Measurements from ENCODE around the gene CD55. TPM values are rescaled to one million over a fixed set of nuclear protein-coding genes. Genes with fewer than 3 reads are reported as not detected.

Gene CD55
- total RNA-seq, 1 experiment from 2014 or later: 17.2 TPM

- POLR2A ChIA-PET: interaction anchor here (1.9 kb wide), 1 partner anchor 8 kb away, joined by 4 read pairs; the partner anchor contains the start of gene CD55
- no peak overlapping the region for H3K4me3 Mint-ChIP-seq
- CTCF ChIA-PET: no interaction called here
These were observed 7.5 kb downstream of the CD55 start for GRCh38 chr1:207328908-207329440.

GRCh38 chr1:207329469-207329868 lies 8.0 kb downstream of the CD55 start:
- H3K4me3 Mint-ChIP-seq: no peak overlapping the region
- ATAC-seq: no peak
- TF ChIP-seq MYBL2 (CRISPR knock-in tag; IDR thresholded peaks at IDR 0.05) (no peak), ZNF121 (CRISPR knock-in tag; IDR thresholded peaks at IDR 0.05) (peak; percentile 13; the same call in 1 of the 2 replicates)
- ChIA-PET POLR2A (interaction anchor here (1.9 kb wide), 1 partner anchor 8 kb away, joined by 4 read pairs; the partner anchor contains the start of gene CD55), CTCF (no interaction called here)
- no peak overlapping the region for H3K27ac Mint-ChIP-seq
- H3K9me3 Mint-ChIP-seq: peaks cover 4% of the 10 kb centered on the region; the same call in 1 of the 2 replicates
- no peaks in the 10 kb centered on the region for H3K27me3 Mint-ChIP-seq (ENCODE audit: low read depth)
- DNase-seq (ENCODE audit: low spot score): no peak
- no peaks in the 10 kb centered on the region for H3K4me1 Mint-ChIP-seq
- peaks cover 30% of the 10 kb centered on the region for H3K36me3 Mint-ChIP-seq

More at GRCh38 chr1:207328908-207329440, 7.5 kb downstream of the CD55 start:
- Mint-ChIP-seq H3K4me1 (no peaks in the 10 kb centered on the region), H3K36me3 (peaks cover 29% of the 10 kb centered on the region), H3K27ac (no peak overlapping the region), H3K9me3 (peaks cover 4% of the 10 kb centered on the region; the same call in 1 of the 2 replicates), H3K27me3 (ENCODE audit: low read depth) (no peaks in the 10 kb centered on the region)
- DNase-seq (ENCODE audit: low spot score) (no peak), ATAC-seq (no peak)
- TF ChIP-seq CTCF (IDR thresholded peaks at IDR 0.05): no peak
- TF ChIP-seq GABPB1 (CRISPR knock-in tag; IDR thresholded peaks at IDR 0.05): no peak
- no peak for TF ChIP-seq ZNF423 (CRISPR knock-in tag; IDR thresholded peaks at IDR 0.05)
- no peak for TF ChIP-seq PRRX2 (CRISPR knock-in tag; IDR thresholded peaks at IDR 0.05)
- TF ChIP-seq, protein P1, sequence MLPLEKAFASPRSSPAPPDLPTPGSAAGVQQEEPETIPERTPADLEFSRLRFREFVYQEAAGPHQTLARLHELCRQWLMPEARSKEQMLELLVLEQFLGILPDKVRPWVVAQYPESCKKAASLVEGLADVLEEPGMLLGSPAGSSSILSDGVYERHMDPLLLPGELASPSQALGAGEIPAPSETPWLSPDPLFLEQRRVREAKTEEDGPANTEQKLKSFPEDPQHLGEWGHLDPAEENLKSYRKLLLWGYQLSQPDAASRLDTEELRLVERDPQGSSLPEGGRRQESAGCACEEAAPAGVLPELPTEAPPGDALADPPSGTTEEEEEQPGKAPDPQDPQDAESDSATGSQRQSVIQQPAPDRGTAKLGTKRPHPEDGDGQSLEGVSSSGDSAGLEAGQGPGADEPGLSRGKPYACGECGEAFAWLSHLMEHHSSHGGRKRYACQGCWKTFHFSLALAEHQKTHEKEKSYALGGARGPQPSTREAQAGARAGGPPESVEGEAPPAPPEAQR (CRISPR knock-in tag; IDR thresholded peaks at IDR 0.05): no peak
- no peak for TF ChIP-seq ZBTB21 (CRISPR knock-in tag; IDR thresholded peaks at IDR 0.05; ENCODE audit: borderline replicate concordance)
- no peak for TF ChIP-seq ZNF396 (CRISPR knock-in tag; IDR thresholded peaks at IDR 0.05; ENCODE audit: borderline replicate concordance)
- TF ChIP-seq ELF4 (CRISPR knock-in tag; IDR thresholded peaks at IDR 0.05; ENCODE audit: low read depth): no peak
- no peak for TF ChIP-seq SMAD3 (CRISPR knock-in tag; IDR thresholded peaks at IDR 0.05; ENCODE audit: borderline replicate concordance)
- no peak for TF ChIP-seq ATF2 (CRISPR knock-in tag; IDR thresholded peaks at IDR 0.05; ENCODE audit: borderline replicate concordance, low read depth)
- no peak for TF ChIP-seq MAX (CRISPR knock-in tag; IDR thresholded peaks at IDR 0.05)
- no peak for TF ChIP-seq JAZF1 (CRISPR knock-in tag; IDR thresholded peaks at IDR 0.05)
- TF ChIP-seq CBFB (CRISPR knock-in tag; IDR thresholded peaks at IDR 0.05; ENCODE audit: low read depth): no peak
- no peak for TF ChIP-seq ZNF232 (CRISPR knock-in tag; IDR thresholded peaks at IDR 0.05)
- TF ChIP-seq ZNF416 (CRISPR knock-in tag; IDR thresholded peaks at IDR 0.05): no peak
- TF ChIP-seq JUN (CRISPR knock-in tag; IDR thresholded peaks at IDR 0.05): no peak
- TF ChIP-seq HMGXB4 (CRISPR knock-in tag; IDR thresholded peaks at IDR 0.05): no peak
- no peak for TF ChIP-seq ATF1 (CRISPR knock-in tag; IDR thresholded peaks at IDR 0.05)
- no peak for TF ChIP-seq NFE2L1 (CRISPR knock-in tag; IDR thresholded peaks at IDR 0.05)

Measured in WTC11 (cell line).